Left hindlimb (tissue), 1 donor: ENCODE measurements around the gene NELFE.
"Not testable (repeated sequence)": the region's sequence is repeated elsewhere in the genome, so short reads cannot be mapped to it uniquely, and the experiment has no call there.

Experiments
- DNase-seq: peaks from one replicate; pipeline ENCODE4 v3.0.0-alpha.2; 2018

Gene NELFE

GRCh38 chr6:31911826-31912585 is 46.8 kb downstream of the NELFE start:
- DNase-seq = no peak

GRCh38 chr6:31909298-31909697 is 49.5 kb downstream of the NELFE start:
- not testable (repeated sequence) for DNase-seq

GRCh38 chr6:31908791-31909190 is 50.0 kb downstream of the NELFE start:
- DNase-seq = no peak

GRCh38 chr6:31908255-31908654 is 50.5 kb downstream of the NELFE start:
- not testable (repeated sequence) for DNase-seq

GRCh38 chr6:31907158-31907813 is 51.5 kb downstream of the NELFE start:
- DNase-seq = no peak

GRCh38 chr6:31906727-31907126 is 52.0 kb downstream of the NELFE start:
- not testable (repeated sequence) for DNase-seq

GRCh38 chr6:31906122-31906521 is 52.6 kb downstream of the NELFE start:
- no peak for DNase-seq

GRCh38 chr6:31905041-31905440 is 53.7 kb downstream of the NELFE start:
- DNase-seq = no peak

GRCh38 chr6:31903957-31904356 is 54.8 kb downstream of the NELFE start:
- DNase-seq = no peak
